Glomerular endothelial cell (primary cell): ENCODE results near the gene VWCE. TPM values are rescaled to one million over a fixed set of nuclear protein-coding genes. Genes with fewer than 3 reads are reported as not detected.

Source experiments
- DNase-seq: peaks from one replicate; pipeline ENCODE4 v3.0.0-alpha.2; 2011; ENCODE audit warnings: low read depth, low spot score; ENCODE audit errors: extremely low read depth
- total RNA-seq: library from RNA; depleted of rRNA; stranded (reverse); fragments of >200 nt; gene quantifications from 2 replicates; pipeline ENCODE4 v1.2.3, GENCODE V29; 2015

VWCE gene, protein sequence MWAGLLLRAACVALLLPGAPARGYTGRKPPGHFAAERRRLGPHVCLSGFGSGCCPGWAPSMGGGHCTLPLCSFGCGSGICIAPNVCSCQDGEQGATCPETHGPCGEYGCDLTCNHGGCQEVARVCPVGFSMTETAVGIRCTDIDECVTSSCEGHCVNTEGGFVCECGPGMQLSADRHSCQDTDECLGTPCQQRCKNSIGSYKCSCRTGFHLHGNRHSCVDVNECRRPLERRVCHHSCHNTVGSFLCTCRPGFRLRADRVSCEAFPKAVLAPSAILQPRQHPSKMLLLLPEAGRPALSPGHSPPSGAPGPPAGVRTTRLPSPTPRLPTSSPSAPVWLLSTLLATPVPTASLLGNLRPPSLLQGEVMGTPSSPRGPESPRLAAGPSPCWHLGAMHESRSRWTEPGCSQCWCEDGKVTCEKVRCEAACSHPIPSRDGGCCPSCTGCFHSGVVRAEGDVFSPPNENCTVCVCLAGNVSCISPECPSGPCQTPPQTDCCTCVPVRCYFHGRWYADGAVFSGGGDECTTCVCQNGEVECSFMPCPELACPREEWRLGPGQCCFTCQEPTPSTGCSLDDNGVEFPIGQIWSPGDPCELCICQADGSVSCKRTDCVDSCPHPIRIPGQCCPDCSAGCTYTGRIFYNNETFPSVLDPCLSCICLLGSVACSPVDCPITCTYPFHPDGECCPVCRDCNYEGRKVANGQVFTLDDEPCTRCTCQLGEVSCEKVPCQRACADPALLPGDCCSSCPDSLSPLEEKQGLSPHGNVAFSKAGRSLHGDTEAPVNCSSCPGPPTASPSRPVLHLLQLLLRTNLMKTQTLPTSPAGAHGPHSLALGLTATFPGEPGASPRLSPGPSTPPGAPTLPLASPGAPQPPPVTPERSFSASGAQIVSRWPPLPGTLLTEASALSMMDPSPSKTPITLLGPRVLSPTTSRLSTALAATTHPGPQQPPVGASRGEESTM
- 9.0 and 18.6 TPM in 2 replicates for total RNA-seq

GRCh38 chr11:61294717-61295595, at the start of gene VWCE:
VWCE (minus strand) TSS chr11:61295316; CDS start chr11:61295037, 279 bp downstream.
- DNase-seq: no peak

GRCh38 chr11:61343792-61344745, 49.0 kb upstream of the VWCE start:
- no peak for DNase-seq

DNA sequence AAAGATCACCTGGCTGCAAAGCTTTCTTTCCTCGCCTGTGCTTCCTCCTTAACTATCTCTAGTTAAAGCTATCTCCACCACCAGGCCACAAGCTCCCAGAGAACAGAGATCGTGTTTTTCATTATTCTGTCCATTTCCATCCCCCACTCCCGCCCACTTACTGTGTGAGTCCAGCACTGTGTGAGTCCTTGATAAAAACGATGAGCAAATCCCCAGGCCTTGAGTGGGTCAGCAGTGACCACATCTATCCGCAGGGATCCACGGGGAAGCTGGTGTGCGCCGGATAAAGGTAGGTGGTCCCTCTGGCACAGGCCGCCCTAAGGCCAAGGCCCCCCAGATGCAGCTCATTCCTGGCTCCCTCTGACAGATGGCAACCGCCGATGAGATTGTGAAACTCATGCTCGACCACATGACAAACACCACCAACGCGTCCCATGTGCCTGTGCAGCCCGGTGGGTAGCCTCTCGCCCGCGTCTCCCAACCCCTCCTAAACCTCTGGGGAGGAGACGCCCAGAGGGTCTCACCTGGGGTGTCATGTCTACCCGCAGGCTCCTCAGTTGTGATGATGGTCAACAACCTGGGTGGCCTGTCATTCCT, 47.2 kb upstream of the VWCE start:
- DNase-seq: no peak

GRCh38 chr11:61341706-61342105, 46.6 kb upstream of the VWCE start:
- no peak for DNase-seq

- DNase-seq: no peak
Observed at GRCh38 chr11:61340979-61341378, 45.9 kb upstream of the VWCE start.

- DNase-seq: no peak
Observed at GRCh38 chr11:61339490-61339878, 44.4 kb upstream of the VWCE start.

- DNase-seq: no peak
Observed at GRCh38 chr11:61338783-61339489, 43.8 kb upstream of the VWCE start.

DNA sequence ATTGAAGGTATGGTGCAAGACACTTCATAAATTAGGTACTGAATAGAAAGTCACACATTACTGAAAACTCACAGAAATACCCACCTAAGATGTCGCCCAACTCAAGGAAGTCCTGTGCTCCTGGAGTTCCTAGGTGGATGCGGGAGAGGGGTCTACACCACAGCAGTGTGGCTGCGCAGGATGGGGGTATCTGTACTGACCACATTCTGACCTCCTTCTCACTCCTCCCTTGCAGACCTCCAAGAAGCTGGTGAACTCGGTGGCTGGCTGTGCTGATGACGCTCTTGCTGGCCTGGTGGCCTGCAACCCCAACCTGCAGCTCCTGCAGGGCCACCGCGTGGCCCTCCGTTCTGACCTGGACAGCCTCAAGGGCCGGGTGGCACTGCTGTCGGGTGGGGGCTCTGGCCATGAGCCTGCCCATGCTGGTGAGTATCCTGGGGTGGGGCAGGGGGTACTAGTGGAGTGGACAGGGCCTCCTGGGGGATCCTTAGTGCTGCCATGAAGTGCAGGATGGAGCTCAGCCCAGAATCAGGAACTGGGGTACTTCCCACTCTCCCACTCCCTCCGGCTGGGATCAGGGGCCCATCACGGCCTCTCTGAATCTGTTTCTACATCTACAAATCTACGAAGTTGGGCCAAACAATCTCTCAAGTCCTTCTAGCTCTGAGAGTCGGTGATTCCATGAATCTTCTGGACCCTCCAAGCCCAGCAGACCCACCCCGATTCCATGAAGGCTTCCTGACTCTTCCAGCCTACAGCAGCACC, 42.8 kb upstream of the VWCE start:
- DNase-seq: no peak

DNA sequence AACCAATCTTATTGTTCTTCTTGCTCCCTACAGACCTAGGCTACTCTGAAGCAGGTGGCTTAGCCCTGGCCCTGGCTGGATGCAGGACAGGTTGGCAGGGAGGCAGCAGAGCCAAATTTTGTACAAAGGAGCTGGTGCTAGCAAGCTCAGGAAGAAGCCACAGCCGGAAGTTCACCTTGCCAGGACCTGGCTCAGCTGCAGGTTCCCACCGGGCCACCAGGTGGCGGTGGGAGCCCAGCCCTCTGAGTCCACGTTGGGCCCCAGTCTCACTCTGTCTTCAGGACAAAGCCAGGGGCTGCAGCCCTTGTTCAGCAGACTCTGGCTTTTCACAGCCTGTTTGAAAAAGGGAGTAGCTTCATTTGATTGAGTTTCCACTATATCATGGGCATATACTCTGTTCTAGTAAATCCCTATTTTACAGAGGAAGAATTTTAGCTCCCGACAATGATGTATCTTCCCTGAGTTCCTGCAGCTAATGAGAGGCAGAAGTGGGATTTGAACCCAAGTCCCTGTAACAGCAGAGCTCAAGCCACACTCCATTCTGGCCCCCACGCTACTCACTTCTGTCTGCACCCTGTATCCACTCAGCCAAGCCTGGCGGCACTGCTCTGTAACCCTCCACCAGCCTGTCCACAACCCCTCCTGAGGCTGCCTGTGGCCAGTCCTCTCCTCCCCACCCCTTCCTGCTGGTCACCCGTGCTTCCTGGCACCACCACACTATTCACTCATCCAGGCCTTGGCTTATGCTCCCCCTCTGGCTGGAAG, 41.2 kb upstream of the VWCE start:
- DNase-seq: no peak

GRCh38 chr11:61335355-61335710, 40.2 kb upstream of the VWCE start:
- DNase-seq: no peak

GRCh38 chr11:61334434-61335354, 39.6 kb upstream of the VWCE start:
- no peak for DNase-seq

DNA sequence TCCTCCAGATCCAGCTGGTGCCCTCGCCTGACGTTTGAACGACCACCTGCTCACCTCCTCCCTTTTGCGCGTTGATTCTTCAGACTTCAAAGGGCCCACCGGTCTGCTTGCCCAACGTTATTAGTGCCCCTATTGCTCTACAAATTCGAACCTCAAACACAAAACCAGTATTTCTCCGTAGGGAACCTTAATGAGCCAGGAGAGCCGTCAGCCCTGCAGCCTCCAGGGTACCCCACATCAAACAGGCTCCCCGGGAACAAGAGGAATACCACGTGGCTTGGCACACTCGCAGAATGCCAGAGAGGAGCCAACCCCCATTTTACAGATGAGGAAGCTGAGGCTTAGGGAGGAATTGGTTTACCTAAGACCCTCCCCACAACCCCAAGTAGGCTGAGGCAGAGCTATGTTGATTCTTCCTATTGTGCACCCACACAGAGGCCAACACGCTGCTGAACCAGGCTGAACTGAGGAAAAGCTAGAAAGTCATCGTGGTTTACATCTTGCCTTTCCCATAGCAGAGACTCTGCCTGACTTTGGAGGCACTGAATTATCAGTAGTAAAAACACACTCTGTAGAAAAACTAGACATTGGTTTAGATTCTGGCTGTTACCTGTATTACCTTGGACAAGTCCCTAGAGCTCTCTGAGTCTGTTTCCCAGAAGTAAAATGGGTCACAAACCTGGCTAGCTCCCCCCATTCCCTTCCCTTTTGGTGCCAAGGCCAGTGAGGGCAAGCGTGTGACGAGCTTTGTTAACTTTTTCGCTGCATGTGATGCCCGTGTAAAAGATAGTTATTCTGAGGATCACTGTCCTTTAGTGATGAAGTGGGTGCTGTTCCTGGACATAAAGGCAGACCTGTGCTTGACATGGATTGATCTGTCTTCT, 38.7 kb upstream of the VWCE start:
- DNase-seq: no peak

DNA sequence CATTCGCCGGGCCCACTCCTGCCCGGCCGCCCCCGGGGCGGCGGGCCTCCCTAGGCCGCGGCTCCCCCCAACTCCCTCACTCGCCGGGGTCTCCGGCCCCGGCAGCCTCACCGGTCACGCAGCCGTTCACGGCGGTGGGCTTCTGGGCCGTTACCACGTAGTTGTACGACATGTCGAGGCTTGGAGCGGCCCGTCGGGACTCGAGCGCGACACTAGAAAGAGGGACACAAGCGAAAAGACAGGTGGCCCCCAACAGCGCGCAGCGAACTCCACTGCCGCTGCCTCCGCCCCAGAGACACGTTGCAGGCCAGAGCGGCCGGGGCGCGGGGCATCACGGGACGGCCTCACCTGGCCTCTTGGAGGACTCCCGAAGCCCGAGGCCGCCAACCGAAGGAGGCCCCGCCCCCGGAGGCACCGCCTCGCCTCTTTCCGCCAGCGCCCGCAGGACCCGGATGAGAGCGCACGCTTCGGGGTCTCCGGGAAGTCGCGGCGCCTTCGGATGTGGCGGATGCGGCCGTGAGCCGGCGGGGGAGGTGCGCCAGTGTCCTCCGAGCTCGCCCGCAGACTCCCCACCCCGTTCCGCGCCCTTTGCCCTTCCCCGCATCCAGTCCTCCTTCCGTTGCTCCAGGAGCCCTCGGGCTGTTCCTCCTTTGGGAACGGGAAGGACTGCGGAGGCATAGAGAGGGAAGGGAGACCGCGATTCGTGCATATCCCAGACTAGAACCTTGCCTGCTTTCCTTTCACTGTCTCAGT, 37.9 kb upstream of the VWCE start, which contains the start of the genes DDB1 and TKFC:
Gene DDB1 (minus strand): TSS at position 309 of the 753 bp plus-strand sequence. CDS start 137 bp downstream, at position 172.
Gene TKFC (plus strand): TSS at position 432 of the 753 bp plus-strand sequence. CDS start 1,501 bp downstream, outside the sequence.
- DNase-seq: no peak

GRCh38 chr11:61332281-61332796, 37.2 kb upstream of the VWCE start:
- no peak for DNase-seq
